GM21526 (cell line): ENCODE results near the gene DNAJB4.
A peak's percentile ranks its signal among the peaks of the same experiment; 100 is the strongest.
"Not testable (repeated sequence)": the region's sequence is repeated elsewhere in the genome, so short reads cannot be mapped to it uniquely, and the experiment has no call there.

ENCODE experiments used
- ATAC-seq: cut with Tn5 transposase; IDR thresholded peaks from one replicate; pipeline ENCODE4 v1.9.1; 2021; ENCODE audit warnings: moderate library complexity; ENCODE audit not compliant: unreplicated experiment, low FRiP score

DNAJB4 gene

DNA sequence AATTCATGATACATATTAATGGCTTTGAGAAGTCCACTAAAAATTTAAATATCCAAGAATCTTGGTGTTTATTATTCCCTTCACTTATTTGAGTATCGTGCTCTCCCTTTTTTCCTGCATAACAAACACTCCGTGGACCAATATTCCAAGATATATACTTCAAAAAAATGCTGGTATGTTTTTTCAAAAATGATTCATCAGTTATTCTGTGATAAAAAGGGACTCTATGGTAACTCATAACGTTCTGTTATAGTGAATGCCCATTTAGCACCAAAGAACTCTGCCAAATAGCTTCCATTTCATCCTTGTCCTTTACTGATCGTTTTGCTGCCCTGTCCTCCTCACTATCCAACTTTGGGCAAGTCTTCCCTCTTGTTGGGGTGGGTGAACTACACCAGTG is 53.9 kb downstream of the DNAJB4 start:
- ATAC-seq = no peak

DNA sequence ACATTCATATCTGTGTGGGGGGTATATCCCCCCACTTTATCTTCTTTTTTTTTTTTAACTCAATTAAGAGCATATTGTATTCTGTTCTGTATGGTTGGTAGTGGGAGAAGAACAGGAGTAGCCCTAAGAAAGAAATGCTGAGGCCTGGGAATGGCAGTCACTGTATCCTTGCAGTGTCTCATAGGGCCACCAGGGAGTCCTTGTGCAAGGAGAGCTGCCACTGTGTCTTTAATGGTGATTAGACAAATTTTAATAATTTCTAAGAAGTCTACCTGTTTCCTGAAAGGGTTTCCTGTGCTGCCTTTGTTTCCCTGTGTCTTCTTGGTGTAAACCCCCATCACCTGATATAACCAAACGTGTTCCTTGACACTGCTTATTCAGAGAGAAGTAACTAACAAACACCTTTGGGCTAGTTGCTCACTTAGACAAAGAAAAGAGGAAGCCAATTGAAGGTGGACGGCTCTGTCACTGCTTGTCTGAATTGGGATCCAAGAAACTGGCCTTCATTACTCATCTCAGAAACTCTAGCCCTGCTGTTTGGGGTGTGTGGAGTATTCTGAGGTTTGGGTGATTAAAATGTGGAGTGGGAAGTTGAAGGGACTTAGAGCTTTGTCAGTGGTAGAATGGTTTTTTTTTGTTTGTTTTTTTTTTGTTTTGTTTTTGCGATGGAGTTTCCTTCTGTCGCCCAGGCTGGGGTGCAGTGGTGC is 56.3 kb downstream of the DNAJB4 start:
- ATAC-seq = peak; percentile 95

DNA sequence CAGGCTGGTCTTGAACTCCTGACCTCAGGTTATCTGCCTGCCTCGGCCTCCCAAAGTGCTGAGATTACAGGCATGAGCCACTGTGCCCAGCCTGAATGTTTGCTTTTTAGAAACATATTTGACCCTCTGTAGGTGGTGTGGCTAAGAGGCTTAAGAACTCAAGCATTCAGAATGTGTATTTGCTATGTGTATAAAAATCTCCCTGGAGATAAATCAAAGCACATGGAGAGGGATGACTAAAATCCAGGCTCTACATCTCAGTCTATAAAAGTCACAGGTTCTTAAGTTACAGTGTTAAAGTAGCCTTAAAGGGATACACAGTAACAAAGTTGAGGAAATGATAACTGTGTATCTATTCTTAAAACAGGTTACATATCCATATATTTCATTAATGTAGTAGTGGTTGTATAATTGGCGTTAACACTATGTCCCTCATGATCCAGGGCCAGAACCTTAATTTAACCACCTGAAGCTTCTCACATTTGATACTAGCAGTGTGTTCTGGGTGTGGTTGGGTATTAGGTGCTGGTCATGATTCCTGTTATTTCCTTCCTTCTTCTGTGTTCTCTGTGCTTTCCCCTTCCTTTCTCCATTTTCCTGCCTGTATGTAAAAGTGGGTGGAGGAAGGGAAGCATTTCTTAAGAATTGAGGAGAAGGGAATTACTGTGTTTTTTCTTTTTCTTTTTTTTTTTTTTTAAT is 57.2 kb downstream of the DNAJB4 start:
- no peak for ATAC-seq

DNA sequence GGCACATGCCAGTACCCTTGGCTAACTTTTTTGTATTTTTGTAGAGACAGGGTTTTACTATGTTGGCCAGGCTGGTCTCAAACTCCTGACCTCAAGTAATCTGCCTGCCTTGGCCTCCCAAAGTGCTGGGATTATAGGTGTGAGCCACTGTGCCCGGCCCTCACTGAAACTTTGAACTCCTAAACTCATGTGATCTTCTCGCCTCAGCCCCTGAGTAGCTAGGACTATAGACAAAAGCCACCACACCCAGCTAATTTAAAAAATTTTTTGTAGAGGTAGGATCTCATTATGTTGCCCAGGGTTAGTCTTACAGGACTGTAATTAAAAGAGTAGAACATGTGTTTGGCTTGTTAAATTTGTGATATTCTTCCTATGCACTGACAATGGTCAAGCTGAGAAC is 60.1 kb downstream of the DNAJB4 start:
- ATAC-seq = not testable (repeated sequence)
